Measurements from ENCODE around the gene RGS19.
"Not testable (repeated sequence)": the region's sequence is repeated elsewhere in the genome, so short reads cannot be mapped to it uniquely, and the experiment has no call there.

RGS19 gene

DNA sequence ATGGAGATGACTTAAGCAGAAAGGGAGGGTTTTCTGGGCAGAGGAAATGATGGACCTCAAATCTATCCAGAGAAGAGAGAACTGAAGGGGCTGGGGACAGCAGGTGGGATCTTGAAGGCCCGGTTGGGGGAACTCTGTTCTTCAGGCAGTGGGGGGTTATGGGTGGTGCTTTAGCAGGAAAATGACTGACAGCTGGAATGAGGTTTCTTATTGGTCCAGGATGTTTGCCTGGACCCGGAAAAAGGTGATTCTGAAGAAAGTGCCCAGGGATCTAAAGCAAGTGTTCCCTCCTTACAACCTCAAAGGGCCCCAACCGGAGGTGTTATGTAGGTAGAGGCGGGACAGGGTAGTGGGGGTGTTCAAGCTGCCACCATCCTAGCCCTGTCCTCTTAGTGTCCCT, 16.1 kb upstream of the RGS19 start:
- no peak for DNase-seq (ENCODE audit: low spot score)

DNA sequence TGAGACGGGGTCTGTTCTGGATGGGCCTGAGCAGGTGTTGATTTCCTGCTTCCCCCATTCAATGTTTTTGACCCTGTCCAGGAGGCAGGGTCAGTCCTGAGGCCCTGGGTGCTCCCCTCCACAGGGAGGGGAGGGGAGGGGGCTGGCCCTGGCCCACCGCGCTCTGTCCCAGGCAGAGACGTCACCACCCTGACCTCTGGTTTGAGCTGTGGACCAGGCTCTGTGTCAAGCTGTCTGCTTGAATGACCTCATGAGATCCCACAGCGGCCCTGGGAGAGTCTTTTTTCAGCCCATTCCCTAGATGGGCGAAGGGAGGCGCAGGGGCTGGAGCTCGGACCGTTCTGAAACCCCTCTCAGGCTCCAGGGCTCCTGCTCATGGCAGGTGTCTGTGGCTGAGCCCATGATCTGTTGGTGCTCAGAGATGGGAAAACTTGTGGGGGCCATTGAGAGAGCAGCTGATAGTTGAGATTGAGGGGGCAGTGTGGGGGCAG, 13.7 kb upstream of the RGS19 start:
- DNase-seq (ENCODE audit: low spot score), result no peak

GRCh38 chr20:64092258-64093012, 13.1 kb upstream of the RGS19 start:
- DNase-seq (ENCODE audit: low spot score), result no peak

- DNase-seq (ENCODE audit: low spot score), result no peak
Observed at GRCh38 chr20:64091770-64092169, 12.5 kb upstream of the RGS19 start.

GRCh38 chr20:64091340-64091739, 12.0 kb upstream of the RGS19 start:
- no peak for DNase-seq (ENCODE audit: low spot score)

GRCh38 chr20:64090165-64090564, 10.8 kb upstream of the RGS19 start:
- no peak for DNase-seq (ENCODE audit: low spot score)

DNA sequence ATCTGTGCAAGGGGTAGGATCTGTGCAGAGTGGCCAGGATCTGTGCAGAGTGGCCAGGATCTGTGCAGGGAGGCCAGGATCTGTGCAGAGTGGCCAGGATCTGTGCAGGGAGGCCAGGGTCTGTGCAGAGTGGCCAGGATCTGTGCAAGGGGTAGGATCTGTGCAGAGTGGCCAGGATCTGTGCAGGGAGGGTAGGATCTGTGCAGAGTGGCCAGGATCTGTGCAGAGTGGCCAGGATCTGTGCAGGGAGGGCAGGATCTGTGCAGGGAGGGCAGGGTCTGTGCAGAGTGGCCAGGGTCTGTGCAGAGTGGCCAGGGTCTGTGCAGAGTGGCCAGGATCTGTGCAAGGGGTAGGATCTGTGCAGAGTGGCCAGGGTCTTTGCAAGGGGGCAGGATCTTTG, 9.3 kb upstream of the RGS19 start:
- not testable (repeated sequence) for DNase-seq (ENCODE audit: low spot score)

GRCh38 chr20:64087226-64087825, 8.0 kb upstream of the RGS19 start:
- not testable (repeated sequence) for DNase-seq (ENCODE audit: low spot score)

GRCh38 chr20:64086801-64087200, 7.5 kb upstream of the RGS19 start:
- DNase-seq (ENCODE audit: low spot score), result no peak

DNA sequence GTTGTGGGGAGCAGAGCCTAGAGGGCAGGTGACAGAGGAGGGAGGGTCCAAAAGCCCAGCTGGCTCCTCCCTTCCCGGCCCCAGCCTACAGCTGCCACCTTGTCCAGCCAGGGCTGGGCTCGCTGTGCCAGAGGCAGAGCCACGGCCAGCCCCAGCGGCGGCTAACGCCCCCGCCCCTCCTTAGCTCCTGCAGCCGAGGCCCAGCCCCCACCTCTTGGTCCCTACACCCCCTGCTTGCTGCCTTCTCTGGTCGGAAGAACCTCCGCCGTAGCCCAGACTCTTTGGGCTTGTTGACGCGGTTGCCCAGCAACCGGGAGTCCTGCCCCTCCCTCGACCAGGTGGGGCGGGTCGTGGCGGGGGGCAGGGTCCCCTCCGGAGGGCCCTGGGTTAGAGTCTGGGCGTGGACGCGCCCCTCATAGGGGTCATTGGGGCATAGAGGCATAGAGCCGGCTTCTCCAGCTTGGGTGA, 5.4 kb upstream of the RGS19 start:
- DNase-seq (ENCODE audit: low spot score), result no peak

- no peak for DNase-seq (ENCODE audit: low spot score)
Observed at GRCh38 chr20:64083804-64084684, 4.7 kb upstream of the RGS19 start, which contains the start of gene LKAAEAR1. TSS of gene LKAAEAR1 (minus strand) at chr20:64084398. CDS start at chr20:64084219, 179 bp downstream.

DNA sequence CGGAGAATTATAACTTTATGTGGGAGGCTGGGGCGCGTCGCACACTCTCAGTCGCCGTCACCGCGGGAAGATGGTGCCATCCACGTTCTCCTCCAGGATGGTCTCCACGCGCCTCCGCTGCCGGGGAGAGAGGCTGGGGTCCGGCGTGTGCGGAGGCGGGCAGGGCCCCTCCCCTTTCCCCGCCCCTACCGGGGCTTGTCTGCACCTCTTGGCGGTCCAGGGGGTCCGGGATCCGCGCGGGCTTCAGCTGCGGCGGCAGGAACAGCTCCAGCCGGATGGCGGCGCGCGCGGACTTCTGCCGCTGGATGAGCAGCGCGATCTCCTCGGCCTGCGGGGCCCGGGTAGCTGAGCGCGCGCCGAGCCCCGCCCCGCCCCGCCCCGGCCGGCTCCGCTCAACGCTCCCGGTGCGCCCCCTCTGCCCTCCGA, 4.1 kb upstream of the RGS19 start:
- peak; percentile 89 for DNase-seq (ENCODE audit: low spot score)

GRCh38 chr20:64082820-64083377, 3.6 kb upstream of the RGS19 start:
- DNase-seq (ENCODE audit: low spot score), result no peak

DNA sequence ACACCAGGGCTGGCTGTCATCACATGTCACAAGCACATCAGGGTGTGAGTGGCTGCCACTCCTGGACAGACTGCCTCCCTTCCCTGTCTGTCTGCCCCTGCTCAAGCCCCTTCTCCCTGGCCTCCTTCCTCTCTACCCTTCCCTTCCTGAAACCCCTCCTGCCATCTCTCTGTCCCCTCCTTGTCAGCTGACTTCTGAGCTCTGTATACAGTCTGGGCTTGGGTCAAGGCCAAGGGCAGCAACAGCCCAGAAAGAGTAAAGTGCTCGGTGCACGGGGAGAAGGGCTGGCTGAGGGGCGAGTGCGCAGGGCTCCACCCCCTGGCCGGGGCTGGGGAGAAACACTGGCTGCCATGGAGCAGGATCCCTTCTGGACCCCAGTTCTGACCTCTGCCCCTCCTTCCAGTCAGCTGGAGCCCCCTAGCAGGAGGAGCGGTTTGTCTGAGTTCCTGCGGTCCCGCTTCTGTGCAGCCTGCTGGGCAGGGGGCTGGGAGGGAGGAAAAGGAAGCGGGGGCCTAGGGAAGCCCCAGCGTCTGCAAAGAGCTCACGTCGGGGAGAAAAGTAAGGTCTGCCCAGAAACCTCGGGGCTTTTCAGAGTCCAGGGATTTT, 2.9 kb upstream of the RGS19 start:
- no peak for DNase-seq (ENCODE audit: low spot score)

DNA sequence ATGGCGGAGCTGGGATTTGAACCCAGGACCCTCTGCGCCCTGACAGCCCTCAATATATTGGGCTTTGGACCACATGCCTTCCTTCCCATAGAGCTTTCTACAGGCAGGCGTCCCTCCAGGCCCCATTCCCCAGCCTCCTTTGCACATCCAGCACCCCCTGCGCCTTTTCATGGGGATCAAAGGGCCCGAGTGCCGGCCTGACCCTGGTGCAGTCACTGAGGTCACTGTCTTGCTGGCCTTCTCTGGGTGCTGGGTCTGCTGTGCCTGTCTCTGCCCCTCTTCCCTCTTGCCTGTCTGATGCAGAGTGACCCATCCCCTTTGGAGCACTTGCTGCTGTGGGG, 2.3 kb upstream of the RGS19 start:
- DNase-seq (ENCODE audit: low spot score), result no peak

DNA sequence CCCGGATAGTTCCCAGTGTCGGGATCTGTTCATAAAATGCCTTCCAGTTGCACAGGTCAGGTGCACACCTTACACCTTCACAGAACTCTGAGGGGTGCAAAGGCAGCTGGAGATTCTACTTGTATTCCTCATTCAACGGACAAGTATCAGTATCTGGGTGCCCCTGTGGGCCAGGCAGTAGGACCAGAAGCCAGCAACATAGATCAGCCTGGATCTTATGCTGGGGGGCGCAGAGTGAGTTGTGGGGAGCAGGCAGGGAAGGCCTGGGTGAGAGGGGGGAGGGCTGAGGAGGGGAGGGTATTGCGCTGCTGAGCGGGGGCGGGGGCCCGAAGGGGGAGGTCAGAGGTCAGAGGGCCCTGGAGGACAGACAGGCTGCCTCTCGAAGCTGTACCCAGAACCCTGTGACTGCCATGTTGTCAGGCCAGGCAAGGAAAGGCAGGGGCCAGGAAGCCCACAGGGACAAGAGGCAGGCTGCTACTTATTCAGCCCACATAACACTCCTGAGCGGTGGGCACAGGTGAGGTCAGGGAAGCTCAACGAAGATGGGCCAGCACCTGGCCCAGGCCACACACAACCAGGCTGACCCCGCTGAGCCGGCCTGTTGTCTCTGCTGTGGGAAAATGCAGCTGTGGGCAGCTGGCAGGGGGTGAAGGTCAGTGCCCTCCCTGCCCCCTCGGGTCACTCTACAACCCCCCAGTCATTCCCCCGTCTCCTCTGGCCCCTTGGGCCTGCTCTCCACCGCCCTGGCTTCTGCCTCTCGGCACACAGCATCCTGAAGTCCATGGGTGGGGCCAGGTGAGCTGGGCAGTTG, 1.7 kb upstream of the RGS19 start:
- no peak for DNase-seq (ENCODE audit: low spot score)

GRCh38 chr20:64080013-64080812, 895 bp upstream of the RGS19 start, which contains the start of gene OPRL1:
TSS of gene OPRL1 (plus strand) at chr20:64080082. CDS start at chr20:64092721, 12,639 bp downstream.
- no peak for DNase-seq (ENCODE audit: low spot score)

GRCh38 chr20:64078934-64079272, 415 bp downstream of the RGS19 start:
- no peak for DNase-seq (ENCODE audit: low spot score)

DNA sequence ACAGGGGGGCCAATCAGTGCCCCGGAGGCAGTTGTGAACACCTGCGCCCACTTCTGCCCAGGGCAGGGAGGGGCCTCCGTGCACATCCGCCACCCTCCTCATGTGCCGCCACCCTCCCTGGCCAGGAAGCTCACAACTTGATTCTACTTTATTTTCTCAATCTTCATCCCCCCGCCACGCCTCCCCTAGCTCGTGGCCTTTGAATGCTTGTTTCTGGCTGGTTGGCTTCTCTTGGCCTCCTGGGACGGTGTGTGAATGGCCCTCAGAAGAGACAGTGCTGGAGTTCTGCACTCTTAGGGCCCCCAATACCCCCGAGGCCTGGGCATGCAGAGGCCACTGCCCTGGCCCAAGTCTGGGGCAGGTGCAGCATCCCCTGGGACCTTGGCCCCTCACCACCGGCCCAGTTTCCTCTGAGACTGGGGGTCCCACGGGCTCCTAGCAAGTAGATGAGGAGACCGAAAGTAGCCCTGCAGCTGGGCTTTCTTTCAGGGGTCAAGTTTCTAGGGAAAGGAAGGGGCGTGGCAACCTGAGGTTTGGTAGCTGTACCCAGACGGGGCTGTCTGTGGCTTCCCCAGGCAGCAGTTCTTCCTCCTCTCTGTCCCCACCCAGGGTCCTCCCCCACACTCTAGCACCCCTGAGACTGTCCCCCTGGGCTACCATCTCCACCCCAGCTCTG, 1.3 kb downstream of the RGS19 start:
- no peak for DNase-seq (ENCODE audit: low spot score)

DNA sequence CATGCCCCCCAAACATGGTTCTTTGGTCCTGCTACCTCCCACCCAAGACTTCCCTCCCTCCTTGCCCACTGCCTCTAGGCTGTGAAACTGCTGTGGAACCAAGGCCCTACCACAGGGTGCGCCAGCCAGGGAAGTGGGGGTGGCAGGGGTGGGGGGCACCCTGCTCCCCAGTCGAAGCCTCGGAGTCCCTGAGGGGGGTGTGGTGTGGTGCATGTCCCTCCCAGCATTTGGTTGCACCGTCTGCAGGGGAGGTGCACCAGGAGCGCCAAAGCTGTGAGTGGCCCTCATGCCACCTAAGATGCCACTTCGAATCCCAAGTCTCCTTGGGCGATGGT, 1.8 kb downstream of the RGS19 start:
- no peak for DNase-seq (ENCODE audit: low spot score)
